OCI-LY7 (cell line): Measurements from ENCODE around the gene NUBP2.

Experiments used
- EZH2phosphoT487 ChIP-seq: fragments of 200-600 bp; sonication (generic); IDR thresholded peaks from 2 replicates; pipeline ENCODE4 v1.6.1; 2018; ENCODE audit warnings: low read depth, borderline replicate concordance, mild to moderate bottlenecking, mixed run types, antibody characterized with exemption, low read length, moderate library complexity, mixed read lengths
- TF ChIP-seq, protein P1 (sequence below): fragments of 200-600 bp; sonication (generic); conservative IDR thresholded peaks from 2 replicates; pipeline ENCODE4 v1.5.1; 2014; ENCODE audit warnings: mild to moderate bottlenecking, antibody characterized with exemption, low read length, moderate library complexity, mixed read lengths

GRCh38 chr16:1751946-1752345 is 30.8 kb upstream of the NUBP2 start:
- TF ChIP-seq, protein P1, sequence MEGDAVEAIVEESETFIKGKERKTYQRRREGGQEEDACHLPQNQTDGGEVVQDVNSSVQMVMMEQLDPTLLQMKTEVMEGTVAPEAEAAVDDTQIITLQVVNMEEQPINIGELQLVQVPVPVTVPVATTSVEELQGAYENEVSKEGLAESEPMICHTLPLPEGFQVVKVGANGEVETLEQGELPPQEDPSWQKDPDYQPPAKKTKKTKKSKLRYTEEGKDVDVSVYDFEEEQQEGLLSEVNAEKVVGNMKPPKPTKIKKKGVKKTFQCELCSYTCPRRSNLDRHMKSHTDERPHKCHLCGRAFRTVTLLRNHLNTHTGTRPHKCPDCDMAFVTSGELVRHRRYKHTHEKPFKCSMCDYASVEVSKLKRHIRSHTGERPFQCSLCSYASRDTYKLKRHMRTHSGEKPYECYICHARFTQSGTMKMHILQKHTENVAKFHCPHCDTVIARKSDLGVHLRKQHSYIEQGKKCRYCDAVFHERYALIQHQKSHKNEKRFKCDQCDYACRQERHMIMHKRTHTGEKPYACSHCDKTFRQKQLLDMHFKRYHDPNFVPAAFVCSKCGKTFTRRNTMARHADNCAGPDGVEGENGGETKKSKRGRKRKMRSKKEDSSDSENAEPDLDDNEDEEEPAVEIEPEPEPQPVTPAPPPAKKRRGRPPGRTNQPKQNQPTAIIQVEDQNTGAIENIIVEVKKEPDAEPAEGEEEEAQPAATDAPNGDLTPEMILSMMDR: no peak
- no peak for TF ChIP-seq EZH2phosphoT487
